HEK293T (cell line): ENCODE measurements around the gene ATP2B2.

Source experiments
- BHLHE40 ChIP-seq: fragments of 450-650 bp; IDR thresholded peaks from 2 replicates; pipeline ENCODE4 v1.6.1; 2016; ENCODE audit warnings: mild to moderate bottlenecking, moderate library complexity, borderline replicate concordance
- CTBP1 ChIP-seq: fragments of 450-650 bp; IDR thresholded peaks from 2 replicates; pipeline ENCODE4 v1.6.1; 2016; ENCODE audit warnings: borderline replicate concordance
- FOXM1 ChIP-seq: fragments of 450-650 bp; IDR thresholded peaks from 2 replicates; pipeline ENCODE4 v1.6.1; 2017; ENCODE audit warnings: mild to moderate bottlenecking, borderline replicate concordance
- SUZ12 ChIP-seq: fragments of 450-650 bp; IDR thresholded peaks from 2 replicates; pipeline ENCODE4 v1.6.1; 2016; ENCODE audit warnings: mild to moderate bottlenecking
- TARDBP ChIP-seq: fragments of 450-650 bp; IDR thresholded peaks from 2 replicates; pipeline ENCODE4 v1.6.1; 2016

- TF ChIP-seq BHLHE40 (no peak), FOXM1 (no peak), TARDBP (no peak), SUZ12 (no peak), CTBP1 (no peak)
Measured at GRCh38 chr3:10497439-10497838, 7.9 kb downstream of the ATP2B2 start.
